ENCODE results near the gene NPR2.

DNA sequence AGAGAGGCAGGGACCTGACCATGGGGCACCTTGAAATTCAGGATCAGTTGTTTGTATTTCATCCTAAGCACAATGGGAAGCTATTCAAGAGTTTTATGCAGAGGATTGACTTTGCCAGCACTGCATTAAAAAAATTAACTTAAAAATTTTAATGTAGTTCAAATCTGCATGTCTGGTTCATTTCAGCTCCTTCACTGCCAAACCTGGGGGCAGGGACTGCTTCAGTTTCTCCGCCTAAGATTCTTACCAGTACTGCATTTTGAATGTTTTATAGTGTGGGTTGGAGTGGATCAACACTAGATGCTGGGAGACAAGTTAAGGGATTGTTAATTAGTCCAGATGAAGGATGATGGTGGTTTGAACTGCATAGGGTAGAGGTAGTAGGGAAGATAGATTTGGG lies 21.6 kb upstream of the NPR2 start:
- TF ChIP-seq FOXA1 (IDR thresholded peaks at IDR 0.05) = no peak
- TF ChIP-seq FOXK2 (IDR thresholded peaks at IDR 0.05) = no peak
- TF ChIP-seq L3MBTL2 (conservative IDR thresholded peaks at IDR 0.05) = no peak
- no peak for TF ChIP-seq SP1 (IDR thresholded peaks at IDR 0.05)
- no peak for TF ChIP-seq ZNF384 (IDR thresholded peaks at IDR 0.05)
- TF ChIP-seq BHLHE40 (IDR thresholded peaks at IDR 0.05; ENCODE audit: borderline replicate concordance) = no peak
- TF ChIP-seq ELF4 (IDR thresholded peaks at IDR 0.05) = no peak
- TF ChIP-seq NFRKB (IDR thresholded peaks at IDR 0.05) = no peak
- no peak for TF ChIP-seq FOXM1 (IDR thresholded peaks at IDR 0.05; ENCODE audit: borderline replicate concordance)
- TF ChIP-seq HDGF (IDR thresholded peaks at IDR 0.05; ENCODE audit: borderline replicate concordance) = no peak
